ENCODE measurements around the gene DSC1.
"Not testable (repeated sequence)": the region's sequence is repeated elsewhere in the genome, so short reads cannot be mapped to it uniquely, and the experiment has no call there.

Gene DSC1, protein sequence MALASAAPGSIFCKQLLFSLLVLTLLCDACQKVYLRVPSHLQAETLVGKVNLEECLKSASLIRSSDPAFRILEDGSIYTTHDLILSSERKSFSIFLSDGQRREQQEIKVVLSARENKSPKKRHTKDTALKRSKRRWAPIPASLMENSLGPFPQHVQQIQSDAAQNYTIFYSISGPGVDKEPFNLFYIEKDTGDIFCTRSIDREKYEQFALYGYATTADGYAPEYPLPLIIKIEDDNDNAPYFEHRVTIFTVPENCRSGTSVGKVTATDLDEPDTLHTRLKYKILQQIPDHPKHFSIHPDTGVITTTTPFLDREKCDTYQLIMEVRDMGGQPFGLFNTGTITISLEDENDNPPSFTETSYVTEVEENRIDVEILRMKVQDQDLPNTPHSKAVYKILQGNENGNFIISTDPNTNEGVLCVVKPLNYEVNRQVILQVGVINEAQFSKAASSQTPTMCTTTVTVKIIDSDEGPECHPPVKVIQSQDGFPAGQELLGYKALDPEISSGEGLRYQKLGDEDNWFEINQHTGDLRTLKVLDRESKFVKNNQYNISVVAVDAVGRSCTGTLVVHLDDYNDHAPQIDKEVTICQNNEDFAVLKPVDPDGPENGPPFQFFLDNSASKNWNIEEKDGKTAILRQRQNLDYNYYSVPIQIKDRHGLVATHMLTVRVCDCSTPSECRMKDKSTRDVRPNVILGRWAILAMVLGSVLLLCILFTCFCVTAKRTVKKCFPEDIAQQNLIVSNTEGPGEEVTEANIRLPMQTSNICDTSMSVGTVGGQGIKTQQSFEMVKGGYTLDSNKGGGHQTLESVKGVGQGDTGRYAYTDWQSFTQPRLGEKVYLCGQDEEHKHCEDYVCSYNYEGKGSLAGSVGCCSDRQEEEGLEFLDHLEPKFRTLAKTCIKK

DNA sequence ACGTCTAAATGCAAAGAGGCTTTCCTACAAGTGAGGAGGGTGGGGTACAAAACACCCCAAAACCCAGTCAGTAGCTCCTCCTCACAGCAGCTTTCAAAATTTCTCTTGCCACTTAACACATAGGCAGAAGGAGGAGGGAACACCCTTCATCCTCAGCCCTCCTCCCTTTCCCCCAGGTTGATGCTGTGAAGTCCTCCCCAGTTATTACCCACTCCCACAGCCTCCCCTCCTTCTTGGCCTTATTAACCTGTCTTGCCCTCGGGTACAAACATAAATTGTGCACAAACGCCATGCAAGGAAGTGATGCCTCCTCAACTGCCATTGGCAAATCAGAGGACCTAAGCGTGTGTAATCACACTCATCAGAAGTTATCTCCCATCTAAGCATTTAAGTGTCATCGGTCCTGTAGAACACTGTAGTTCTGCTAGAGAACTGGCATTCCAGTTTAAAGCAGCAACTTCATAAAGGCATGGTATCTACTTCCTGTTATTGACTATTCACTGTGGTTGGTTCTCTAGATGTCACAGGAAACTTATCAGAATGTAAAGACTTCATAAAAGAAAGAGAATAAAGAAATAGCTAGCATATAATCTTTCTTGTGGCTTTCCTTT is at the start of gene DSC1:
Gene DSC1 (minus strand): TSS at position 32 of the 611 bp plus-strand sequence. CDS start 262 bp downstream, outside the sequence.
- no peak for DNase-seq (ENCODE audit: low read depth, low spot score)

DNA sequence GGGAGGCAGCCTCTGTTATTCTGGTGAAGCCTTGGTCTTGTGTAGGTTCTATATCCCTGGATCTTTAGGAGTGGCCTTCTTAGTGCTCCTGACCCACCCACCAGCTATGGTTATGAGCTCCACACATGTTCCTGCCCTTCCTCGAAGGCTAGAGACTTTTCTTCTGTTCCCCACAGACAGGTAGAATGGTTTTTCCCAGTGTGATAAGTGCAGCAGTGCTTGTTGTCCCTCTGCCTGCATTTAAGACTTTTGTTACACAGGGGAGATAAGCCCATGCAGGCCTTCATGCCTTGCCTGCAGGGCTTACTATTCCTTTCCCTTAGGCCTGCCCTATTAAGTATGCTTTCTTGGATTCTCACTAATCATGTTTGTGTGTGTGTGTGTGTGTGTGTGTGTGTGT is 48.4 kb upstream of the DSC1 start:
- DNase-seq (ENCODE audit: low read depth, low spot score) = no peak

GRCh38 chr18:31209041-31209440 is 46.4 kb upstream of the DSC1 start:
- no peak for DNase-seq (ENCODE audit: low read depth, low spot score)

- DNase-seq (ENCODE audit: low read depth, low spot score) = no peak
Measured at GRCh38 chr18:31207391-31207790, 44.7 kb upstream of the DSC1 start.

GRCh38 chr18:31206787-31207381 is 44.2 kb upstream of the DSC1 start:
- DNase-seq (ENCODE audit: low read depth, low spot score) = no peak

- no peak for DNase-seq (ENCODE audit: low read depth, low spot score)
Measured at GRCh38 chr18:31206071-31206470, 43.4 kb upstream of the DSC1 start.

- DNase-seq (ENCODE audit: low read depth, low spot score) = no peak
Measured at GRCh38 chr18:31205273-31205672, 42.6 kb upstream of the DSC1 start.

DNA sequence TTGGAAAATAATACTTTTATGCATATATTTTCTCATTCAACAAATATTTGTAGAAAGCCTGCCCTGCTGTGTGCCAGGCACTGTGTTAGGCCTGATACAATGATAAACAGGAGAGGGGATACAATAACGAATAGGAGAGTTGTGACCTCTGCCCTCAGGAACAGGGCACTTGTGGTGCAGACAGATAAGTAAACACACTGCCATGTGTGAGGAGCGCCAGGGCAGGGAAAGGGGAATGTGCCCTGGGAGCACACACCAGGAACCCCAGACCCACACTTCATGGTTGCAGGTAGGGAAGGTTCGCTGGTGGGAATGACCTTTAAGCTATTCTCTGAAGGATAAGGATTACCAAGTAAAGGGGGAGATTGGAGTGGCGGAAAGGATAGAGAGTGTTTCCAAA is 42.2 kb upstream of the DSC1 start:
- no peak for DNase-seq (ENCODE audit: low read depth, low spot score)

- DNase-seq (ENCODE audit: low read depth, low spot score) = no peak
Measured at GRCh38 chr18:31204166-31204565, 41.5 kb upstream of the DSC1 start.

- no peak for DNase-seq (ENCODE audit: low read depth, low spot score)
Measured at GRCh38 chr18:31203794-31204148, 41.1 kb upstream of the DSC1 start.

DNA sequence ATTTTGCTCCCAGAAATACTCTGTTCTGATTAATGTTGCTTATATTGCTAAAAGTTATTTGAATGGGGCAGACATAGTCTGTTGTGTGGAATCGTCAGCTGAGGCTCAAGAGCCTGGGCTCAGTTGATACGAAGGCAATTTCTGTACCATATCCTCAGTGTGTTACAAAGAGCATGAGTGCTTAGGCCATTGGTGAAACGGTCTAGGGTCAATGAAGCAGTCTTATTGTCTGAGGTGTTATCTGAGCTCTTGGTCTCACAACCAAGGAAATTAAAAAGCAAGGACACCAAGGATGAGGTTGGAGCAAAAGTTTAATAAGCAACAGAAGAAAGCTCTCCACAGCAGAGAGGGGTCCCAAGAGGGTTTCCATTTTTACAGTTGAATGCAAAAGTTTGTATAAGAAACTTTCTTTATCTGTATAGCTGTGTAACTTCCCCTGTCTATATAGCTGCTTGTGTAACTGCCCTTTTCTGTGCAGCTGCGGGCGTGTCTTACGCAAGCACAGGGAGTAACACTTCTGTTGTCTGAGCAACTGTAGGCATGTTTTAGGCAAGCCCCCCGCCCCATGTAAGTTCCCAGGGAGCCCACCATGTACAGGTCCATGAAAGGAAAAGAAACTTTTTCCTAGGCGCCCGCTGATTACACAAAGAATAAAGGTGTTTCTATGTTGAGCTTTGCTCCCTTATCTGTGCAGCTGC is 40.6 kb upstream of the DSC1 start:
- DNase-seq (ENCODE audit: low read depth, low spot score) = no peak

DNA sequence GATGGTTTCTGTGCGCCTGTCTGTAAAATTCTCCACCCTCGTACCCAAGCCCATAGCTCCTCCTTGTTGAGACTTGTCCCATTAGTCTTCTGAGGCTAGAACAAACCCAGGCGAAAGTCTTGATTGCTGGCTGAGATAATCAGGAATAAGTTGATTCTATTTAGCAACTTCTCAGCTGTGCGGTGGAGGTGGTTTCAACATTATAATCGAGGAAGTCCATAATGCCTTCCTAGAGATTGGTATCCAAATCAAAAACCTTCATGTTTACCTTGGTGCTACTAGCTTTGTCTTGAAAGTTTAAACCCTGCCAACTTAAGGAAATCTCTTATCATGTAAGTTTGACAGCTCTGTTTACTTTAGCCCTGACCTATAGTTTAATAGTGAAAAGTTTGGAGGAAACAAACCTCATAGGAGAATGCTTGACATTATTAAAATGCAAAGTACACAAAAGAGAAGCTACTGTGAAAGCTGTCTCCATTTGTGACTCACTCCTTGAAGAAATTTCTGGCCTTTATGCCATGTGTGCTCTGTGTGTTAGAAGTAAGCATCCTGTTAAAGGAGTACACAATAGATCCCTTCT is 36.6 kb upstream of the DSC1 start:
- DNase-seq (ENCODE audit: low read depth, low spot score) = no peak

GRCh38 chr18:31197676-31198075 is 35.0 kb upstream of the DSC1 start:
- no peak for DNase-seq (ENCODE audit: low read depth, low spot score)

- no peak for DNase-seq (ENCODE audit: low read depth, low spot score)
Measured at GRCh38 chr18:31195063-31195462, 32.4 kb upstream of the DSC1 start.

- DNase-seq (ENCODE audit: low read depth, low spot score) = no peak
Measured at GRCh38 chr18:31192086-31192776, 29.6 kb upstream of the DSC1 start.

DNA sequence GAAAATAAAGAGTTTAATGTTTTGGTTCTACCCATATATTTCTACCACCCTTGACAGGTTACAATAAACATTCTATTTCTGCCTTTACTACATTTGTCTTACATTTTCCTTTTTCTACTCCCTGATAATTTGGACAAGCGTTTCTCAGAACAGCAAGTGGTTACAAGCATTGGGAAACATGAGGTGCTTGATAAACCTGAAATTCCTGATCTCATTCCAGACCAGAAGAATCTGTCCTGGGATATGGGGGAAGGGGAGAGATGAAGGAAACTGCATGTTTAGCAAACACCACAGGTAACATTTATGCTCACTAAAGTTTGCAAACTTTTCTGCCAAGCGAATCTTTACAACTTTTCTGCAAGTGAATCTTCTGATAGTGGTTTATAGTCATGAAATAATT is 28.3 kb upstream of the DSC1 start:
- no peak for DNase-seq (ENCODE audit: low read depth, low spot score)

DNA sequence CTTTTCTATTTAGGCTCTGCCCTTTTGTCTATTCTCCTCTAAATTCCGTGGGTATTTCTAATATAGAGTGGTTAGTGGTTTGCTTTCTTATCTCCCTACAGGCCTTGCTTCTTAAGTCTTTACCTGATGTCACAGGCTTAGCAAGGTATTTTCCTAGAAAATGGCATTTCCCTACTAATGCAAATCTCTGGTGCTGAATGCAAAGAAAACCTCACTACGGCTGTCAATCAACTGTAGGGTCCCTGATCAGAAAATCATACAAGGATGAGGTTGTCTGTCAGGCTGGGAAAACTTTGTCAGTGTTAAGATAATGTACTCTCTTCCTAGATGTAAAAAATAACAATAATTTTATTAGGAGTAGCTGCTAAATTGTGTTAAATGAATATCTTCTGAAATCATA is 27.1 kb upstream of the DSC1 start:
- no peak for DNase-seq (ENCODE audit: low read depth, low spot score)

- DNase-seq (ENCODE audit: low read depth, low spot score) = no peak
Measured at GRCh38 chr18:31185186-31185950, 22.7 kb upstream of the DSC1 start.

GRCh38 chr18:31183302-31183701 is 20.6 kb upstream of the DSC1 start:
- no peak for DNase-seq (ENCODE audit: low read depth, low spot score)

GRCh38 chr18:31177369-31177768 is 14.7 kb upstream of the DSC1 start:
- not testable (repeated sequence) for DNase-seq (ENCODE audit: low read depth, low spot score)
